Hematopoietic multipotent progenitor cell treated with erythropoietin and hydrocortisone succinate and interleukin-3 and kit ligand, for 15 days (in vitro differentiated cells): ENCODE results near the gene FGFR1OP2.
A peak's percentile ranks its signal among the peaks of the same experiment; 100 is the strongest.
"Not testable (repeated sequence)": the region's sequence is repeated elsewhere in the genome, so short reads cannot be mapped to it uniquely, and the experiment has no call there.

Experiments
- DNase-seq: peaks from one replicate; pipeline ENCODE4 v3.0.0-alpha.2; 2015; ENCODE audit warnings: low spot score

Gene FGFR1OP2

GRCh38 chr12:26937863-26938700 is at the start of gene FGFR1OP2, which contains the start of gene INTS13:
FGFR1OP2 (plus strand) TSS chr12:26938470; CDS start chr12:26954159, 15,689 bp downstream.
INTS13 (minus strand) TSS chr12:26937981; CDS start chr12:26936803, 1,178 bp downstream.
- DNase-seq, result peak; percentile 99

GRCh38 chr12:26890784-26891183 is 47.5 kb upstream of the FGFR1OP2 start:
- DNase-seq, result no peak

- DNase-seq, result no peak
Observed at GRCh38 chr12:26891704-26892103, 46.6 kb upstream of the FGFR1OP2 start.

GRCh38 chr12:26895672-26896071 is 42.6 kb upstream of the FGFR1OP2 start:
- no peak for DNase-seq

- no peak for DNase-seq
Observed at GRCh38 chr12:26896913-26897312, 41.4 kb upstream of the FGFR1OP2 start.

- DNase-seq, result not testable (repeated sequence)
Observed at GRCh38 chr12:26903396-26903795, 34.9 kb upstream of the FGFR1OP2 start.

GRCh38 chr12:26906024-26906423 is 32.2 kb upstream of the FGFR1OP2 start:
- no peak for DNase-seq

GRCh38 chr12:26906704-26907103 is 31.6 kb upstream of the FGFR1OP2 start:
- DNase-seq, result no peak

- no peak for DNase-seq
Observed at GRCh38 chr12:26918321-26919215, 19.7 kb upstream of the FGFR1OP2 start.

GRCh38 chr12:26919216-26919555 is 19.1 kb upstream of the FGFR1OP2 start:
- no peak for DNase-seq

- no peak for DNase-seq
Observed at GRCh38 chr12:26921886-26922285, 16.4 kb upstream of the FGFR1OP2 start.

- no peak for DNase-seq
Observed at GRCh38 chr12:26928661-26929060, 9.6 kb upstream of the FGFR1OP2 start.

GRCh38 chr12:26929590-26929989 is 8.7 kb upstream of the FGFR1OP2 start:
- DNase-seq, result no peak

- no peak for DNase-seq
Observed at GRCh38 chr12:26935636-26936378, 2.5 kb upstream of the FGFR1OP2 start.

GRCh38 chr12:26936559-26937442 is 1.5 kb upstream of the FGFR1OP2 start:
- no peak for DNase-seq

- no peak for DNase-seq
Observed at GRCh38 chr12:26937443-26937862, 817 bp upstream of the FGFR1OP2 start.

- DNase-seq, result peak; percentile 36
Observed at GRCh38 chr12:26938701-26939062, 412 bp downstream of the FGFR1OP2 start.

- peak; percentile 39 for DNase-seq
Observed at GRCh38 chr12:26939192-26939832, 1.0 kb downstream of the FGFR1OP2 start.

GRCh38 chr12:26939953-26940352 is 1.7 kb downstream of the FGFR1OP2 start:
- DNase-seq, result peak; percentile 56

GRCh38 chr12:26940516-26941214 is 2.4 kb downstream of the FGFR1OP2 start:
- peak; percentile 82 for DNase-seq
